Right atrium auricular region (tissue), 2 donors: ENCODE results near the gene INVS. TPM values are rescaled to one million over a fixed set of nuclear protein-coding genes. Genes with fewer than 3 reads are reported as not detected.

Experiments
- DNase-seq: peaks from one replicate; pipeline ENCODE4 v3.0.0-alpha.2; 2019; ENCODE audit warnings: low spot score
- H3K27ac ChIP-seq, 2 donors: fragments of 200-600 bp; sonication (generic); 1 replicate in 1 of 2; 2 replicates in 1 of 2; pipeline ENCODE4 v1.5.1; 2016 to 2019
- H3K27me3 ChIP-seq, 2 donors: fragments of 200-600 bp; sonication (generic); one replicate each; pipeline versions ENCODE4 v1.5.1 to v1.6.0; 2017 to 2019
- H3K36me3 ChIP-seq: fragments of 200-600 bp; sonication (generic); one replicate; pipeline ENCODE4 v1.5.1; 2016
- H3K4me1 ChIP-seq, 2 donors: fragments of 200-600 bp; sonication (generic); one replicate each; pipeline versions ENCODE4 v1.5.1 to v1.6.0; 2017 to 2019
- H3K4me3 ChIP-seq, 2 donors: fragments of 200-600 bp; sonication (generic); 1 replicate in 1 of 2; 2 replicates in 1 of 2; pipeline ENCODE4 v1.5.1; 2017 to 2019; ENCODE audit warnings: mild to moderate bottlenecking in 1 of 2, moderate library complexity in 1 of 2
- H3K9me3 ChIP-seq, 2 donors: fragments of 200-600 bp; sonication (generic); one replicate each; pipeline ENCODE4 v1.5.1; 2019
- total RNA-seq, 2 donors: library from RNA; depleted of rRNA; stranded (reverse); fragments of >200 nt; gene quantifications; one replicate each; pipeline ENCODE4 v1.1.0, GENCODE V29; 2016
- TF ChIP-seq, protein P1 (sequence below), 2 donors: fragments of 200-600 bp; sonication (generic); IDR thresholded peaks; one replicate each; pipeline ENCODE4 v1.5.1; 2019; ENCODE audit warnings: antibody characterized with exemption in 2 of 2

Gene INVS
- total RNA-seq, 2 donors from 2014 or later, result 7.8 to 10.1 TPM

GRCh38 chr9:100190339-100190738 is 91.3 kb downstream of the INVS start:
- no peak for DNase-seq
- no peaks in the 10 kb centered on the region for H3K36me3 ChIP-seq
- H3K4me1 ChIP-seq, result no peaks in the 10 kb centered on the region
- no peaks in the 10 kb centered on the region for H3K27me3 ChIP-seq
- TF ChIP-seq, protein P1, sequence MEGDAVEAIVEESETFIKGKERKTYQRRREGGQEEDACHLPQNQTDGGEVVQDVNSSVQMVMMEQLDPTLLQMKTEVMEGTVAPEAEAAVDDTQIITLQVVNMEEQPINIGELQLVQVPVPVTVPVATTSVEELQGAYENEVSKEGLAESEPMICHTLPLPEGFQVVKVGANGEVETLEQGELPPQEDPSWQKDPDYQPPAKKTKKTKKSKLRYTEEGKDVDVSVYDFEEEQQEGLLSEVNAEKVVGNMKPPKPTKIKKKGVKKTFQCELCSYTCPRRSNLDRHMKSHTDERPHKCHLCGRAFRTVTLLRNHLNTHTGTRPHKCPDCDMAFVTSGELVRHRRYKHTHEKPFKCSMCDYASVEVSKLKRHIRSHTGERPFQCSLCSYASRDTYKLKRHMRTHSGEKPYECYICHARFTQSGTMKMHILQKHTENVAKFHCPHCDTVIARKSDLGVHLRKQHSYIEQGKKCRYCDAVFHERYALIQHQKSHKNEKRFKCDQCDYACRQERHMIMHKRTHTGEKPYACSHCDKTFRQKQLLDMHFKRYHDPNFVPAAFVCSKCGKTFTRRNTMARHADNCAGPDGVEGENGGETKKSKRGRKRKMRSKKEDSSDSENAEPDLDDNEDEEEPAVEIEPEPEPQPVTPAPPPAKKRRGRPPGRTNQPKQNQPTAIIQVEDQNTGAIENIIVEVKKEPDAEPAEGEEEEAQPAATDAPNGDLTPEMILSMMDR (IDR thresholded peaks at IDR 0.05), result no peak
- H3K27ac ChIP-seq, result no peak overlapping the region
- H3K4me3 ChIP-seq, result no peak overlapping the region
- H3K9me3 ChIP-seq, result peaks cover 18 to 44% of the 10 kb centered on the region in 2 donors

DNA sequence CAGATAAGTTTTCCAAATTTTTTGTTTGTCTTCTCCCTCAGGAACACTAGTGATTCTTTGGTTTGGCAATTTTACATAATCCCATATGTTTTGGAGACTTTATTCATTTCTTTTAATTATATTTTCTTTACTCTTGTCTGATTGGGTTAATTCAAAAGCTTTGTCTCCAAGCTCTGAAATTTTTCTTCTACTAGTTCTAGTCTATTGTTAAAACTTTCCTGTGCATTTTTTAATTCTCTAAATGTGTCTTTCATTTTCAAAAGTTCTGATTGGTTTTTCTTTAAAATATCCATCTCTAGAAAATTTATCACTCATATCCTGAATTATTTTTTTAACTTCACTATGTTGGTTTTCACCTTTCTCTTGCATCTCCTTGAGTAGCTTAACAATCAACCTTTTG is 92.2 kb downstream of the INVS start:
- no peak for DNase-seq
- Histone ChIP-seq H3K4me1 (no peaks in the 10 kb centered on the region), H3K4me3 (no peak overlapping the region), H3K27ac (no peak overlapping the region), H3K27me3 (no peaks in the 10 kb centered on the region), H3K36me3 (no peaks in the 10 kb centered on the region), H3K9me3 (peaks cover 18 to 44% of the 10 kb centered on the region in 2 donors)
- TF ChIP-seq, protein P1 (IDR thresholded peaks at IDR 0.05), result no peak

DNA sequence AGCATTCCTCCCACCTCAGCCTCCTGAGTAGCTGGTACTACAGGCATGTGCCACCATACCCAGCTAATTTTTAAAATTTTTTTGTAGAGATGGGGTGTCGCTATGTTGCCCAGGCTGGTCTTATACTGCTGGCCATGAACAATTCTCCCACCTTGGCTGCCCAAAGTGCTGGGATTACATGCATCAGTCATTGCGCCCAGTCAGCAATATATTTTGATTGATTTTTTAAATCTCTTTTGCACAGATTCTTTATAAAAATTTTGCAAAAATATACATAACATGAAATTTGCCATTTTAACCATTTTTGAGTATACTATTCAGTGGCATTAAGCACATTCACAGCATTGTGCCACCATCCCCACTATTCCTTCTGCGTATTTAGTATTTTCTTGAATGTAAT is 94.0 kb downstream of the INVS start:
- no peak overlapping the region for H3K4me3 ChIP-seq
- no peaks in the 10 kb centered on the region for H3K4me1 ChIP-seq
- peaks cover 18 to 36% of the 10 kb centered on the region in 2 donors for H3K9me3 ChIP-seq
- no peak overlapping the region for H3K27ac ChIP-seq
- H3K27me3 ChIP-seq, result no peaks in the 10 kb centered on the region
- DNase-seq, result no peak
- TF ChIP-seq, protein P1 (IDR thresholded peaks at IDR 0.05), result no peak
- H3K36me3 ChIP-seq, result no peaks in the 10 kb centered on the region

- H3K4me3 ChIP-seq, result no peak overlapping the region
- DNase-seq, result no peak
- H3K27me3 ChIP-seq, result no peaks in the 10 kb centered on the region
- no peak overlapping the region for H3K27ac ChIP-seq
- no peaks in the 10 kb centered on the region for H3K36me3 ChIP-seq
- TF ChIP-seq, protein P1 (IDR thresholded peaks at IDR 0.05), result no peak
- no peaks in the 10 kb centered on the region for H3K4me1 ChIP-seq
- peaks cover 4 to 13% of the 10 kb centered on the region in 2 donors for H3K9me3 ChIP-seq
These were observed 97.2 kb downstream of the INVS start for GRCh38 chr9:100196215-100196614.

DNA sequence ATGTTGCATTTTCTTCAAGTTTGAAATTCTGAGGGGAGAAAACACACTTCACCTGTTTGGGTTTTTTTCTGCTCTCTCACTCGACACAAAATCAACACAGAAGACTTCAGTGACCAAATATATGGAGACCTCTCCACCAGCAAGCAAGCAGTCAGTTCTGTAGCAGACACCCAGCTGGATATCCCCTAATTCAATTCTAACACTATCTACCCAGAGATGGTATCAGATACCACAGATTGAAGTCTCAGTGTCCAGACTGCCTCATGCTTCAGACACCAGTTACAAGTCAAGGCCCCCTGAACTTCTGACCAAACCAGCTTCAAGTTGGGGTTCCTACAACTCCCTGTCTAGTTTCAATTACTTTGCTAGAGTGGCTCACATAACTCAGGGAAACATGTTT is 97.8 kb downstream of the INVS start:
- Histone ChIP-seq H3K9me3 (peaks cover 2 to 6% of the 10 kb centered on the region in 2 donors), H3K27me3 (no peaks in the 10 kb centered on the region), H3K36me3 (no peaks in the 10 kb centered on the region), H3K27ac (no peak overlapping the region), H3K4me3 (no peak overlapping the region), H3K4me1 (no peaks in the 10 kb centered on the region)
- no peak for DNase-seq
- TF ChIP-seq, protein P1 (IDR thresholded peaks at IDR 0.05), result no peak

GRCh38 chr9:100197553-100197952 is 98.5 kb downstream of the INVS start:
- Histone ChIP-seq H3K36me3 (no peaks in the 10 kb centered on the region), H3K9me3 (no peaks in the 10 kb centered on the region), H3K4me1 (no peaks in the 10 kb centered on the region), H3K4me3 (no peak overlapping the region), H3K27ac (no peak overlapping the region), H3K27me3 (no peaks in the 10 kb centered on the region)
- DNase-seq, result no peak
- TF ChIP-seq, protein P1 (IDR thresholded peaks at IDR 0.05), result no peak
